Hippocampal formation (tissue), 2 donors: Measurements from ENCODE around the gene PBXIP1.

Source experiments
- DNase-seq, 2 donors: peaks; one replicate each; lab custom pipeline; 2025; lab: John Stamatoyannopoulos, UW

The PBXIP1 gene

DNA sequence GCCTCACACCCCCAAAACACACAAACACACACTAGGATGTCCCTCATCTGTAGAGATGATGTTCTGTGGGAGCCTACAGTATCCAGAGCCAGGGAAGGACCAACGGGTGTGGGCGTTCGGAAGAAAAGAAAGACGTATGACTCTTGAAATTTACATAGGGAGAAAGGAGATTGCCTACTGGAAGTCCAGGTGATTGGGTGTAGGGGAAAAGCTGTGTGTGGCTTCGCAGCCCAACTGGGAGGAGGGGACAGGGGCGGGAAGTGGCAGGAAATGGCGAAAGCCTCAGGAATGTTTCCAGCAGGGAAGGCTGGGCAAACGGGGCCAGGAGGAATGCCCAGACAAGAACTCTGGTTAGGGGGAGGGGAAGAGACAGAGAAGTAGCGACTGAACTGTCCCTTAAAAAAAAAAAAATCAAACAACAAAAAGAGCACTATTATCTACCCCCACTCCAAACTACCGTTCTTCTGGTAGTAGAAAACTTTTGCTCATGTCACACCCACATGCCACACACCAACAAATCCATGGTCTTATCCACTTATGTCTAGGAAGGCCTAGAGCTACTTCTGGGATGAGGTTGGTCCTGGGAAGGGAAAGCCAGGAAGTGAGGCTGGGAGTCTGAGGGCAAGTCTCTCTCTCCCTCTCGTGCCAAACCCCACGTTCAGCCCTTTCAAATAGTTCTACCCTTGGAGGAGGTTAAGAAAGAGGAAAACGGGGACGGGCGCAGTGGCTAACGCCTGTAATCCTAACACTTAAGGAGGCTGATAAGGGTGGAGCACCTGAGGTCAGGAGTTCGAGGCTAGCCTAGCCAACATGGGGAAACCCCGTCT lies 16.8 kb upstream of the PBXIP1 start:
- peak in 1 of 2 donors; percentile 23 for DNase-seq

DNA sequence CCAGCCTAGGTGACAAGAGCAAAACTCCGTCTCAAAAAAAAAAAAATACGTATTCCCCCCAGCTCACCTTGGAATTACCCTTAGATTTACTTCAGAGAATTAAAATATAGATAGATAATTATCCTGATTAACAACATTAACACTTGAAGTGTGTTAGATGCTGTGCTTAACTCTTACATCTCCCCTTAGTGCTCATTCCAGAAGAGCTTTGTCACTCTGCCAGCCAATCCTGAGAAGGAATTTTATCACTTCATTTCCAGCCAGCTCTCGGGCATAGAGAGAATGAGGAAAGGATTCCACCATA lies 16.3 kb upstream of the PBXIP1 start:
- DNase-seq: no peak

DNA sequence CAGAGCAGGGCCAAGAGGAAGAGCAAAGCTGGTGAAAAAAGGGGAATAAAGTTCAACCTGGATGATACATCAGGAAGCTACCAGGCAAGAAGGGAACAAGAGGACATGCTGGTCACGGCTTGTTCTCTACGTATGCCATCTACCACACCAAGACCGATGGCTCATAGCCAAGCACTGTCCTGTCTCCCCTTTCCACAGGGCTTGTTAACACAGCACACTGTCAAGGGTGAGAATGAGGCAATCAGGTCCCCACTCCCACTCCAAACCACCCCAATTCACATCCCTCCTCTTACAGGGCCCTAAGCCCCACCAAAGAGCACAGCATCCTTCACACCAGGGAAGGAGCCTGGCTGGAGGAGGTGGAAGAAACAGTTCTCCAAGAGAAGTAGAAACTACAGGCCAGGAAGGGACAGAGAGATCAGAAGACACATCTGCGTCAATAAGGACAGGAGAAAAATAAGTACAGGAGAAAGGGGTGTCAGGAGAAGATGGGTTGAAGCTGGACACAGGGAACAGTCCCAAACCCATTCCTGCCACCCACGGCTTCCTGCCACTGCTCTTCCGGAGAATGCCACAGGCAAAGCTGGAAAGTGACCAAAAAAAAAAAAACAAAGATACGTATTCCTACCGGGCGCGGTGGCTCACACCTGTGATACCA lies 15.6 kb upstream of the PBXIP1 start:
- DNase-seq: no peak

DNA sequence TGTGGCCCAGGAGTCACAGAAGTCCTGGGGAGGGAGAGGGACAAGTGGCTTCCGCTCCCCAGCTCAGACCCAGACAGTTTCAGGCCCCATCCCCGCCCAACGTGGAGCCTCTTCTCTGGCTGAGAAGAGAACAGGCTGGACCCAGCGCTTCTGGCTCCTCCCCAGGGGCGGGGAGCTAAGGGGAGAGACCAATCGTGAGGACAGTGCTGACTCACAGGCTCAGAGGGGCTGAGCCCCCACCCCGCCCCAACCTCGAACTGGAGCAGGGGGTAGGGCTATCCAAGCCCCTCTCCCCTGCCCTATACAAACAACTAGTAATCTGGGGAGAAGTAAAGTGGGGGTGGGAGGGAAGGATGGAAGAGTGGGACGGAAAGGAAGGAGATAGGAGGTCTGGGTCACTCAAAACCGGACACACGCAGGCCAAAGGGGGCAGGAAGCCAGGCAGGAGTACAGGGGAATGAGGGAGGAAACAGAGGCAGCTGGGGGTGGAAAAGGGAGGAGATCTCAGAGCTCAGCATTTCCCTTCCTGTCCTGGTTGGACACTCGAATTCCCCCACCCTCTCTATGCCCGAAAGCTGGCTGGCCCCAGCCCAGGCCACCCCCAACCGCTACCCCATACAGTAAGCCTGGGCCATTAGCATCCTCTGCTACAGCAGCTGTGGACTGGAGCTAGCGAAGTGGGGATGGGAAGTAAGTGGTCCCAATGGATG lies 14.9 kb upstream of the PBXIP1 start, which contains the start of gene SHC1:
TSS of gene SHC1 (minus strand) at position 117 of the 710 bp plus-strand sequence. CDS start 221 bp downstream, outside the sequence.
- peak; percentile 61 to 78 for DNase-seq

DNA sequence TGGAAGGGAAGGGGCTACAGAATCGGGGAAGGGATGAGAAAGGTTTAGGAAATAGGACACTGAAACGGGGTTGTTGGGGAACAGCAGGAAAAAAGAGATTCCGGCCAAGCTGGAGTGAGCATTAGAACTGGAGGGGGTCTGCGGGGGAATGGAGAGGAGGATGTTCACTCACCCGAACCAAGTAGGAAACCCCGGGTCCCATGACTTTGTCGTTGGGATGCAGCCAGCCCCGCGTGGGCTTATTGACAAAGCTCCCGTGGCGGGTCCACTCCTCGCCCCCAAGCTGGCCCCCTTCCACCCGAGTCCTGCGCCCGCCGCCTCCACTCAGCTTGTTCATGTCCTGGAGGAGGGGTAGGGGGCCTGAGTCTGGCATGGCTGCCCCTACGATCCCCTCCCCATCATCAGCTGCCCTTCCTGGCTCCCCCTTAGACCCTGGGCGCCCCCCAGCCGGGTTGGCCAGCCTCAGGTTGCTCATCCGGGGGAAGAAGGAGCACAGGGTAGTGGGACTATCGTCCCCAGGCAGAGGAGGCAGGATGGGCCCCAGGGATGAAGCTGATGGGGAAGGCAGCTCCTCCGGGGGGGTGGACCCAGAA lies 14.1 kb upstream of the PBXIP1 start:
- no peak for DNase-seq

DNA sequence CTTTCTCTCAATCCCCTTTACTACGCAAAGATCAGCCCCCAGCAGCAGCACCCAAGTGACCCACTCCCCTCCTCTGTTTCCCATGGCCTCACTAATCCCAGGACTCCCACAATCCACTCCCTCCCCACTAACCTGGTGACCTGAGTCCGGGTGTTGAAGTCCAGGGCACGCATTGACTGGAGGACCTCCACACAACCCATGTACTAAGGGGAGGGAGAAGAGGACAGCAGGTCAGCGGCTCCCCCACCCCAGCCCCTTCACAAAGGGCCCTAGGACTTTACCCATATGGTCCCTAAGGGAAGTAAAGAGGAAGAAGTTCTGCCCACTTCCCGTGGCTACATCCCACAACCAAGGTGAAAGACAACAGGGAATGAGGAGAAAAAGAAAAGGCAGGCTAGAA lies 13.3 kb upstream of the PBXIP1 start:
- no peak for DNase-seq

DNA sequence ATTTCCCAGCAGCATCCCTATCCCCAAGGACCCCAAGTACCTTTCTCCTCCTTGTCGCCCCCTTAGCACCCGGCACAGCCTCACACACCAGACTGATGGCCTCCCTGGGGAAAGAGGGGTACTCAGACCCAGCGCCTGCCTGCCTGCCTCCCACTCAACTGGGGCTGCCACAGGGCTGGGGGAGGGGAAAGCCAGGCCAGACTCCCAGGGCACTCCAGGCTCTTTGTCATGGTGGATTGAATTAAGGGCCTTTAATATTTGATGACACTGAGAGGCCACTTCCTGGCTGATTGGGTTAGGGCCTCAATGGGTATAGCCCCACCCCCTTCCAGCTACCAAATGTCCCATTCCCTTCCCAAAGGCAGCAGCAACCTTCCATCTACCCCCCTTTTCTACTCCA lies 12.8 kb upstream of the PBXIP1 start:
- DNase-seq: no peak

DNA sequence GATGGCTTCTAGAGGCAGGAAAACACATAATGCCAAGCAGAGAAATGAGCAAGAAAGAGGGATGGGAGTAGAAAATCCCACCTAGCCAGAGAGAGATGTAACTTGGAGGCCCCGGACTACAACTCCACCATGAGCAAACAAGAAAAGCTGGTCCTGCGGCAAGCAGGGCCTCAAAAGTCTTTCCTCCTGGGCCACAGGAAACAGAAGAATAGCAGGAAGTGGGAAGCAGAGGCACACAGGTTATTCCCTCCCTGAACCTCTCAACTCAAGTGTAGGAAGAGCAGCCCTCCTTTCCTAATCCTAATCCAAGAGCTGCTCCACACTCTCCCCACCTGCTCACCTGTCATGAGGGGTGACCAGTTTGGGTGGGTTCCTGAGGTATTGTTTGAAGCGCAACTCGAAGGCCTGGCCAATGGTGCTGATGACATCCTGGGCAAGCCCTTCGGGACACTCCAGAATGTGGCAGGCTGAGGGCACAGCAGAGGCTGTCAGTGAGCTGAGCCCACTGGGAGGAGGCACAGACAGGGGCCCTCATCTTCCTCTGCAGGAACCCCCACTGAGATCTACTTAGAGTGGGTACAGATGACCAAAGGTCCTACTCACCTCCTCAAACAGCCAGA lies 11.5 kb upstream of the PBXIP1 start:
- DNase-seq: no peak

DNA sequence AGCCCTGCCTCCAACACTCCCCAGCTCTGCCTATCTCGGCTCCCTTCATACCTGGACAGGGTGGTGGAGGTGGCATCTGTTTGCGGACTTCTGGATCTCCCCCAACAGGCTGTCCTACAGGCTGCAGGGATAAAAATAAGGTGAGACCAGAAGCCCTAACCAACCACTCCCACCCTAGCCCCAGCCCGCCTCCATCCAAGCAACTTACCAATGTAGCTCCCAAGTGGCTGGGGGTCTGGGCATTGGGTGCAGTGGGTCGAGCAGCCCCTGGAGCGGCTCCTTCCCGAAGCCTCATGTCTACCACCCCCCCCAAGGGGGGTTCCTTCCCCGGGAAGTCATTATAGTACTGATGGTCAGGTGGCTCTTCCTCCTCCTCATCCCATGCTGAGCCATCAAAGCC lies 10.2 kb upstream of the PBXIP1 start:
- no peak for DNase-seq

DNA sequence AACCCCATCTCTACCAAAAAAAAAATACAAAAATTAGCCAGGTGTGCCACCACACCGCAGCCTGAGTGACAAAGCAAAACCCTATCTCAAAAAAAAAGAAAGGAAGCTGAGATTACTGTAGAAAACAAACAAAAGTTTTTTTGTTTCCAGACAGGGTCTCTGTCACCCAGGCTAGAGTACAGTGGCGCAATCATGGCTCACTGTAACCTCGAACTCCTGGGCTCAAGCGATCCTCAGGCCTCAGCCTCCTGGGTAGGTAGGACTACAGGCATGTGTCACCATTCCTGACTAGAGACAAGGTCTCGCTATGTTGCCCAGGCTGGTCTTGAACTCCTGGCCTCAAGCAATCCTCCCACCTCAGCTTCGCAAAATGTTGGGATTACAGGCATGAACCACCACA lies 8.5 kb upstream of the PBXIP1 start:
- DNase-seq: no peak

DNA sequence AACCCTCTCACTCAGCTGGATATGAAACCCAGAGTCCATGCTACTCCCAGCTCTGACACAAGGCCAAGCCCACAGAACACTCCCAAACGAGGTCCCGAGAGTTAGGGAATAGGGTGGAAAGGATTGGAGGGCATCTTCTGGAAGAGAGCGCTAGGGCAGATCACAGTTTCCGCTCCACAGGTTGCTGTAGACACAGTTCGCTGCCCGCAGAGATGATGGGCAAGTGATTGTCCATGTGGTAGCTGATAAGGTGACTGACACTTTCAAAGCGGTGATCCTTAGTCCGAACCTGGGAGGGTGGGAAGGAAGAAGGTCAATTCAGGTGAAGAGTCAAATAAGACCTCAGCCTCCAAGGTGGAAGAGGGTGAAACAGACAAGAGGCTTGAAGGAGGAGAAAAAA lies 7.7 kb upstream of the PBXIP1 start:
- DNase-seq: no peak

DNA sequence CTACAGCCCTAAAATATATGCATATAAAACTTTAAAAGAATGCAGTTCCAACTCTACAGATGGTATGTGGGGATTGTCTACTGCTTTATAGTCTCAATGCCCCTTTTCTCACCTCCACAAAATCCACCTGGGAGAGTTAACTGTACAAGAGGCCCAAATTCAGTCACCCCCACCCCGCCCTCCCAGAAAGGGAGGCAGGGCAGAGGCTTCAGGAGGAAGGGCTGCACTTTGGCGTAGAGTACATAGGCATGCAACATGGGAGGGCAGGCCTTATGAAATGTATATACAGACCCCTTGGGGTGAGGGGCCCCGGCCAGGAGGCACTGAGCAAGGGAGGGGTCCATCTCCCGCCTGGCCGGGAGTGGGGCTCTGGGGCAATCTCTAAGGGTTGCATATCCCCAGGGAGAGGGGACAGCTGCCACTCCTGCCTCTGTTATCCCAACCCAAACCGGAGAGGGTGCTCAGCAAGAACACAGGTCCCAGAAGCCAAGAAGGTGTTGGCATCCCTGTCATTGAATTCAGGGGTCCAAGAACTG lies 7.0 kb upstream of the PBXIP1 start:
- DNase-seq: no peak

DNA sequence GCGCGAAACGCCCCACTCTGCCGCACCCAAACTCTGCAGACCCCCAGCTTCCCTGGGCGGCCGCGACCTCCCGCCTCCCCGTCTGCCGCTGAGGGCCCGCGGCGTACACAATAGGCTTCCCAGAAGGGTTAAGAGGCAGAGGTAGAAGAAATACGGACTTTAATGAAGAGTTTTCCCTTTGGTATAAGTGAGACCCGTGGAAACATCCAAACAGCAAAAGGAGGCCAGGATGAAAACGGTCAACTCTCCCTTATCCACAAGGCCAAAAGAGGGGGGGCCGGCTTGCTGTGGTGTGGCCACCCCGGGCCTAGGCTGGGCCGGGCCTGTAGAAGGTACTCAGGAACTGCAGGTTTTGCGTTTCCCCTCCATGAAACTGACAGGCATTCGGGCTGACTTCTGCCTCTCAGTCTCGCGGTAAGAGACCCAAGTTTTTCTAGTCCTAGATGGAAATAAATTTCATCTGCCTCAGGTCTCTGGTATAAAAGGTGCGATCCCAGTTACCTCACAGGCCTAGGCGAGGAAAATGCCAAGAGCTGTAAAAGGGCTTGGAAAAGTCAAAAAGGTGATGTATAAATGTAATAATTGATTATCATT lies 6.4 kb upstream of the PBXIP1 start:
- no peak for DNase-seq

DNA sequence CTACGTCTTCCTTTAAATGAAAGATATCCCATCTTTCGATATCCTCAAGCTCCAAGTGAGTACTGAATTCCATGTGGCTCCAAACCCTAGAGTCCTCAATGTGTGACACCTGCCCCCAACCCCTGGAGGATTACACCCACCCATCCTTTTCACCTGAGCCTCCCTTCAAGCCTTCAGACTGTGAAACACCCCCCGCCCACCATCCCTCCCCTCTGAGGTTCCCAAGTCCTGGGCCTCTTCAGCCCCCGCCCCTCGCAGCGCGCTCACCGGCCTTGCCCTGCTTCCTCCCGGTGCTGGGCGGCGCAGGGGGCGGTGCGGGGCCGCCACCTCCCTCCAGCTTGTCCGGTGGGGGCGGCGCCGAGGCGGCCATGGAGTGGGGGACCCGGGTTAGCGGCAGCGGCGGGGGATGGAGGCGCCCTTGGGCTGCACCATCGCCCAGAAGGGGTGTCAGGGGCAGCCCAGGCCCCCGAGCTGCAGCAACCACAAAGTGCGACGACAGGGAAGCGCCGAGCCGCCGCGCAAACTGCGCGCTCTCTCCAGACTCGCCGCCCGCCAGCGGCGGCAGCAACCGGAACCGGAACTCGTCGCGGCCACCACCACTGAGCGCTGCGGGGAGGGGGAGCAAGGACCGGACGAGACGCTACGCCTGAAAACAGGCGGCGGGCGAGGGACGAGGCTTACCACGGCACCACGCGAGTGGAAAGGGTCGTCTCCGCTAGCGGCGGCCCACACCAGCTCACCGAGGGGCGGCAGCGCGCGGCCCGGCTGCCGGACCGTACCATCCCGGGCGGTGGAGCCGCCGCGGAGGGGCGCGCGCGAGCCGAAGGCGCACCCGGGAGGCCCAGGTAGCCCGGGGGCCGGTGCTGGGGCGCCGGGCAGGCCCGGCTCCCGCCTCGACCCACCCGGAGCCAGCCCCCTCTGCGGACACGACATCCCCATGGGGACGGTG lies 5.6 kb upstream of the PBXIP1 start, which contains the start of gene PYGO2:
TSS of gene PYGO2 (minus strand) at position 576 of the 949 bp plus-strand sequence. CDS start at position 370, 206 bp downstream.
- peak; percentile 71 to 74 for DNase-seq

DNA sequence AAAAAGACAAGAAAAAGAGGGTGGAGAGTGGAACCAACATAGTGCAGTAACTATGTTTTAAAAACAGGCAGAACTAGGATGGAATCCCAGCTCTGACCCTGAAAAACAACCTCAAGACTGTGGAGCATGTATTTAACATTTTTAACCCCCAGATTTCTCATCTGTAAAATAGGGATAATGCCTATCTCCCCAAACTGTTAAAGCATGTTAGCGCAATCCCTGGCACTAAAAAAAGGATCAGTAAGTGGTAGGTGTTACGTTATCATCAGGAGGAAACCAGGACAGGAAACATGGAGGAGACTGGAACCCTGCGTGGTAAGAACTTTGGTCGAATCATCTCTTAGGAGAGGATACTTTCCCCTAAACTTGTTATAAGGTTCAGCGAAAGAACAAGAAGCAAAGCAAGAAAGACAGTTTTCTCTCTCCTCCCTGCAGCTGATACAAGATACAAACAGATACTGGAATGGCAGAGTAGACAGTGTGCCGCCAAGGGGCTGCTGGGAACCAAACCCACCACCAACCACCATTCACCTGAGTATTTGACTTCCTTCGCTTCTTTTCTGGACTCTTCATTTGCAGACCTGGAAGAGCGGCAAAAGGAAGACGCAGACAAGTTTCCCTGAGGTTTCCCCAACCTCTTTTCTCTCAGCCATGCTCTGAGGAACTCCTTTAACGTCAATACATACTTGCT lies 4.7 kb upstream of the PBXIP1 start:
- DNase-seq: no peak

DNA sequence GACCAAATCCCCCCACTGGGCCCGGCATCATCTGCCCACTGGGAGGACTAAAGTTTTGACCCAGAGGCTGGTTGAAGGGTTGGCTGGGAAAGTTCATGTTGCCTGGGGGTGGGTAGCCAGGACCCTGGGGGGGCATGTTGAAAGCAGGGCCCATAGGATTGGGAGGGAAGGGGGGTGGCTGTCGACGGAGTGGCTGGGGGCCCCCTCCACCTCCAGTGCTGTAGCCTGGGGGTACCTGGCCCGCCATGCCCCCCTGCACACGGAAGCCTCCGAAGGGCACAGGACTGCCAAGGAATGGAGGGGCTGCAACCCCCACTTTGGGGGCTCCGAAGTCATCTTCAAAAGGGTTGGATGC lies 3.5 kb upstream of the PBXIP1 start:
- no peak for DNase-seq

DNA sequence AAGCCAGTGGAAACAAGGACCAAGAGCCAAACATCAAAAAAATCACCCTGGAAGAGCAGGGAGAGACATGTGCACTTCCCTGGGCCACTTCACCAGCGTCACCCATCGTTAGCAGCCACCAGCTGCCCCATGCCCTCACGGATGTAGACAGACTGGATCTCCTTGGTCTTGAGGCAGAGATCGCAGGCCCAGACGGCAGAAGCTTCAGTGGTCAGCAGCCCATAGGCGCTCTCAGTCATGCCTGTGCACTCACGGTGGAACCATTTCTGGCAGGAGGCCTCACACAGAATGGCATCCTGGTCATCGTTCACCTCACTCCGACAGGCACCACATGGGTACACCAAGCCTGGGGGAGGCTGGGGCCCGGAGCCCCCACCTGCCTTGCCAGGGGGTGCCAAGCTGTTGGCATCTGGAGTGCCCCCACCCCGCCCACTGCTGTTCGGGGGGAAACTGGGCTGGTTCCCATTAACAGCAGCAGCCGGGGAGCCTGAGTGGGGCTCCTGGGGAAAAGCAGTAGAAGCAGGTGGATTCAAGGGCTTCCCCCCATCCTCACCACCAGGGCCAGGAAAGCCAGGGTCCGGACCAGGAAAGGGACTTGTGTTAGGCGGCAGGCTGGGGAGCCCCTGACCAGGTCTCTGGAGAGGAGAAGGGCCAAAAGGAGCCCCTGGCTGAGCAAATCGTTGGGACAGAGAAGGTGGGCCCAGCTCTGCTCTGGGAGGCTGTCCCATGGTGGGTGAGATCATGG lies 3.0 kb upstream of the PBXIP1 start:
- DNase-seq: no peak

DNA sequence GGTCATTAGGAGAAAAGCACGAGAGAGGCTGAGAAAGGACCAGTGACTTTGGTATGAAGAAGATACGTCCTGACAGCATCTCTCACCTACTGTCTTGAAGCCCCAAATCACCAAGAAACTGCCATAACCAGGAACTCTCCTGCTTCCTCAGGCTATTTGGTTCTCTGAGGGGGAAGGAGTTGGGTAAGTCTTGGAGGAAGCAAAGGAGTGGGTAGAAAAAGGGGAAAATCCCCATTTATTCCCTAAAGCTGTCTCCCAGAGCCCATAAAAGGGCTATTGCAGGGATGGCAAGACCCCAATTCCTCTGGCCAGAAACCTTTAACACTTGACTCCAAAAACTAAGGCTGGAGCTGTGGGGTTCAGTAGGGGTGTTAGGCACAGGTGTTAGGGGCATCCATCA lies 2.1 kb upstream of the PBXIP1 start:
- DNase-seq: no peak

DNA sequence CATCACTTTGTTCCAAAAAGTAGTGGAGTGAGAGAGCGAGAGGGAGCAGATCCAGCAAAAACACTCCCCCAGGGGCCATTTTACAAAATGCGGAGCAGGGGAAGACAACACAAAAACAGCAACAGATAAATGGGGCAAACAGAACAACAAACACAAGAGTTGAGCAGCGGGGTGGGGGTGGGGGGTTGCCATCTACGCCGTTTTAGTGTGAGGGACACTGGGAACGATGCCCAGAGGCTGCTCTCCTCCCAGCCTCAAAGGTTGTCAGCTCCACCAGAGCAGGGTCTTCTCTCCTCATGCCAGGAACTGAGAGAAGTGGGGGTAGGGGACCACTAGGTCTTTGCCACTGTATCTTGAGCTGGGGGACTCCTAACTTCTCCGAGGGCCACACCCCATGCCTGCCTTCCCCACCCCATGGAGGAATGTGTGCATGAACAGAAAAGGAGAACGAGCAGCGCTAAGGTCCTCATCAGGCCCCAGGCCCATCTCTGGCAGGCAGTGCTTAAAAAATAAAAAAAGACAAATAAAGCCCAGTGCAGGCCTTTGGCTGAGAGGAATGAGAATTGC lies 1.3 kb upstream of the PBXIP1 start:
- no peak for DNase-seq
